ENCODE measurements around the gene VPS35.

DNA sequence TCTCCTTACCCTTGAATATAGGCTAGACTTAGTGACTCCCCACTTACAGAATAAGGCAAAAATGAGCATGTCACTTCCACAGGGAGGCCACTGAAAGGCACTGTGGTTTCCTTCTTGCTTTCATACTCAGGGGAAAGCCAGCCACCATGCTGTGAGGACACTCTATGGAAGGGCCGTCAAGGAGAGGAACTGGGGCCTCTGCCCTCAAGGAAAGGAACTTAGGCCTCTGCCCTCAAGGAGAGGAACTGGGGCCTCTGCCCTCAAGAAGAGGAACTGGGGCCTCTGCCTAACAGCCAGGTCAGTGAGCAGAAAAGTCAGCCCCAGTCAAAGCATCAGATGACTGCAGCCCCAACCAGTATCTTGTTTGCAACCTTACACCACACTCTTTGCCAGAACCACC lies 30.1 kb downstream of the VPS35 start:
- TF ChIP-seq CTCF (IDR thresholded peaks at IDR 0.05) (no peak), POLR2A (IDR thresholded peaks at IDR 0.05) (no peak)
